GM20431 (cell line): ENCODE results near the gene CLTRN.
"Not testable (repeated sequence)": the region's sequence is repeated elsewhere in the genome, so short reads cannot be mapped to it uniquely, and the experiment has no call there.

Experiments used
- in situ Hi-C: fragments of 300-500 bp; cut with MseI, MboI; formaldehyde crosslinking; loops from one replicate; pipeline ENCODE4 v1.15.0; 2020; ENCODE audit warnings: low sequenced_read_pairs; ENCODE audit not compliant: unreplicated experiment

The CLTRN gene, protein sequence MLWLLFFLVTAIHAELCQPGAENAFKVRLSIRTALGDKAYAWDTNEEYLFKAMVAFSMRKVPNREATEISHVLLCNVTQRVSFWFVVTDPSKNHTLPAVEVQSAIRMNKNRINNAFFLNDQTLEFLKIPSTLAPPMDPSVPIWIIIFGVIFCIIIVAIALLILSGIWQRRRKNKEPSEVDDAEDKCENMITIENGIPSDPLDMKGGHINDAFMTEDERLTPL

DNA sequence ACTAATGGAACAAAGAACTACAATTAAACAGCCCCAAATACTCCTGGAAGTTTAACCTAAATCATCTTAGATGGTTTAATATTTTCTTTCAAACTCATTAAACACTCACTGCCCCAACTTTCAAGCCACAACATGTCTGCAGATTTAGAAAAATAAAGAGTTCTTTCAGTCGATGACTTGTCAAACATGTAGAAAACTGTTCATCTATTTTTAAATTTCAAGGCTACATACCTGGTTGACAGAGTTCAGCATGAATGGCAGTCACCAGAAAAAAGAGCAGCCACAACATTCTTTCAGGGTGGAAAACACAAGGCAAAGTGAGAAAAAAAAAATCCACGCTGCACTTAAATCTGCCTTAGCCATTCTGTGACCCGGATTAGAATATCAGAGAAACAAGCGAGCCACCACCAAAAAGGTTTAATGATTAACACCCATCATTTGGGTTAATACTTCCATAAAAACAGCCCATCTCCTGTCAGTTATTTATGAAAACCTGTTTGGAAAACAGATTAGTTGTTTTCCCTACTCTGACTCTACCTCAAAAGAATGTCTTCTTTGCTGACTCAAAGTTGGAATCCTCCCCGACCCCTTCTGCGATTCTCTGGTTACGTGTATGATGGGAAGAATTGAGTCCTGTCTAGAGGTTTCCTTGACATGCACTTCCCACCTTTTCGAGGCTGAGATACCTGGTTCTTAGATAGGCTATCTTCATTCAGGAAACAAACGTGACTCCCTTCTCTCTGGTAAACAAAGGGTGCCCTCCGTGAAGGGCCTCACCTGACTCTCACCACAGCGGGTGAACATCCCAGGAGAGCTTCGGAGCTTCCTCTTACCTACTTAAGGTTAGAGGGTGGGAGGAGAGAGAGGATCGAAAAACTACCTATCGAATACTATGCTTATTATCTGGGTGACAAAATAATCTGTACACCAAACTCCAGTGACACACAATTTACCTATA is at the start of gene CLTRN:
CLTRN (minus strand) TSS at position 319 of the 958 bp plus-strand sequence; CDS start at position 289, 30 bp downstream.
- in situ Hi-C loops, result no loop called here

DNA sequence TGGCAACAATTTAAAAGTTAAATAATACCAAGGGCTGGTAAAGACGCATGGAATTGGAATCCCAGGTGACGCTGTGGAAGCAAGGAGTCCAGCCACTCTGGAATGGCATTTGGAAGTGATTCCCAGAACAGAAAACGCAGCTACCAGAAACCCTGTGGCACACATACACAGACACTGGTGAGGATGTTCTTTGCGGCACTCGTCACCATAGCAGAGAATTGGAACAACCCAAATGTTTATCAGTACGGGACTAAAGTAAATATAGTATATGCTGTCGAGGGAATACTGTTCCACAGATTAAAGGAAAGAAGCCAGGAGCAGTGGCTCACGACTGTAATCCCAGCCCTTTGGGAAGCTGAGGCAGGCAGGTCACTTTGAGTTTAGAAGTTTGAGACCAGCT is 39.7 kb upstream of the CLTRN start:
- in situ Hi-C loops, result not testable (repeated sequence)

DNA sequence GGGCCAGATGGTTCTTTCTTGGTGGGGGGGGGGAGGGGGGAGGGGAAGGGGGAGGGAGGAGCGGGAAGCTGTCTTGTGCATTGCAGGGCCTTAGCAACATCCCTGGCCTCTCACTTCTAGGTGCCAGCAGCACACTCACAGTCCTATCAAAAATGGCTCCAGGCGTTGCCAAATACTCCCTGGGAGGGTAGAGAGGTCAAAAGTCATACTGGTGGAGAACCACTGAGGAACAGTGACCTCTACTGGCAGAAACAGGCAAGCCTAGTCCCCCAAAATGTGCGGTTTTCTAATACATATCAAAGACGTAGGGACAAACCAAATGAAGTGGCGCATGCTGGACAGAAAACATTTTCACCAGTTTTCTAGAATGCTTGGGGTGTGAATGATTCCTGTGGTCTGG is 39.2 kb upstream of the CLTRN start:
- in situ Hi-C loops, result not testable (repeated sequence)

DNA sequence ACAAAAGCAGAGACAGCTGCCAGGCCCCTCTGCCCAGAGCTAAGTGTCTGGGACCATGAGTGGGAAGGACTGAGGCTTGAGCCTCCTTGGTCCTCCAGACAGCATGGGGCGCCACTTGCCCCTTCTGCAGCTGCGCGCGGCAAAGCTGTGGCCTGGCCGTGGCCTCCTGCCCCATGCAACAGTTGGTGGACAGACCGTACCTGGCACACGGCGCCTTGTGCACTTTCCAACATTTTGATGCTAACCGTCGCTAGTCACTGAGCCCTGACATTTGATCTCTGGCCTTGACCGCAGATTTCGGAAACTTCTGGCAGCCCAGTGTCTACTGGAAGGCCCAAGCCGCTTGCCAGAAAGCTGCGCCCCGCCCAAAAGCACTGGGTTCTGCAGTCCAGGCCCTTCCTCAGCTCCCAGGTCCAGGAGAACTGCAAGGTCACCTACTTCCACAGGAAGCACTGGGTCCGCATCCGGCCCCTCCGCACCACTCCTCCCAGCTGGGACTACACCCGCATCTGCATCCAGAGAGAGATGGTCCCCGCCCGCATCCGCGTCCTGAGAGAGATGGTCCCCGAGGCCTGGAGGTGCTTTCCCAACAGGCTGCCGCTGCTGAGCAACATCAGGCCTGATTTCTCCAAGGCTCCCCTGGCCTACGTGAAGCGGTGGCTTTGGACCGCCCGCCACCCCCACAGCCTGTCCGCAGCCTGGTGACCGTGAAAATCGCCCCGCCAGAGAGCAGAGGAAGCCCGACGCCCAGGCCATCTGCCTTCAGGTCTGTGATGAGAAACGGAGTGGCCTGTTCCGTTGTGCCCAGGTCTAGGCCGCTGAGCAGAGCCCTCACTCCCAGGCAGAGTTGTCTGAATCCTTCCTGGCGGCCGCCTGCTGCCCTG is 38.1 kb upstream of the CLTRN start:
- in situ Hi-C loops, result no loop called here

DNA sequence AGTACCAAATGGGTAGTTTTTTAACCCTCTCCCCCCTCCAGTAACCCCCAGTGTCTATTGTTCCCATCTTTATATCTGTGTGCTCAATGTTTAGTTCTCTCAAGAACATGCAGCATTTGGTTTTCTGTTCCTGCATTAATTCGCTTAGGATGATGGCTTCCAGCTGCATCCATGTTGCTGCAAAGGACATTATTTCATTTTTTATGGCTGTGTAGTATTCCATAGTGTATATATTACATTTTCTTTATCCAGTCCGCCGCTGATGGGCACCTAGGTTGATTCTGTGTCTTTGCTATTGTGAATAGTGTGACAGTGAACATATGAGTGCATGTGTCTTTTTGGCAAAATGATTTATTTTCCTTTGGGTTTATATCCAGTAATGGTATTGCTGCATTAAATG is 31.9 kb upstream of the CLTRN start:
- in situ Hi-C loops, result no loop called here

DNA sequence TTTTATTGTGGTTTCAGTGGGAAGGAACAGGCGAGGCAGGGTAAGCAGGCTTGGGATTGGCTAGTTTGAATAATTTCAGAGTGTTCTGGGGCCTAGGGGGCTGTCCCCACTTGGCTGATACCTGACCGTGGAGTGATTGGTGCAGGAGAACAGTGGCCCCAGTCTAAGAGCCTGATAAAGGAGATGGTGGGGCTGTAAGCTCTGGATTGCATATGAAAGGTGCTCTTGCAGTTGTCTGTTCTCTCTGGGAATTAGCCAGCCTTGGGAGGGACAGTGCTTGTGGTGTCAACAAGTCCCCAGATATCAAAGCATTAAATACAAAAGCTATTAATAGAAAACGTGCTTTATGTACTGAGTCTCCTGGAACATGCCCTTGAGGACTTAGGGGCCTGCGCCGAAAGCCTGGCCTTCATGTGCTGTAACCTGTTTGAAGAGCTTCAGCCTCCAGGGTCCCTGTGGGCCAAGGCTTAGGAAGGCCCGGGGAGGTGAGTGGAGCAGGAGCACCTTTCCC is 30.4 kb upstream of the CLTRN start:
- in situ Hi-C loops, result no loop called here

DNA sequence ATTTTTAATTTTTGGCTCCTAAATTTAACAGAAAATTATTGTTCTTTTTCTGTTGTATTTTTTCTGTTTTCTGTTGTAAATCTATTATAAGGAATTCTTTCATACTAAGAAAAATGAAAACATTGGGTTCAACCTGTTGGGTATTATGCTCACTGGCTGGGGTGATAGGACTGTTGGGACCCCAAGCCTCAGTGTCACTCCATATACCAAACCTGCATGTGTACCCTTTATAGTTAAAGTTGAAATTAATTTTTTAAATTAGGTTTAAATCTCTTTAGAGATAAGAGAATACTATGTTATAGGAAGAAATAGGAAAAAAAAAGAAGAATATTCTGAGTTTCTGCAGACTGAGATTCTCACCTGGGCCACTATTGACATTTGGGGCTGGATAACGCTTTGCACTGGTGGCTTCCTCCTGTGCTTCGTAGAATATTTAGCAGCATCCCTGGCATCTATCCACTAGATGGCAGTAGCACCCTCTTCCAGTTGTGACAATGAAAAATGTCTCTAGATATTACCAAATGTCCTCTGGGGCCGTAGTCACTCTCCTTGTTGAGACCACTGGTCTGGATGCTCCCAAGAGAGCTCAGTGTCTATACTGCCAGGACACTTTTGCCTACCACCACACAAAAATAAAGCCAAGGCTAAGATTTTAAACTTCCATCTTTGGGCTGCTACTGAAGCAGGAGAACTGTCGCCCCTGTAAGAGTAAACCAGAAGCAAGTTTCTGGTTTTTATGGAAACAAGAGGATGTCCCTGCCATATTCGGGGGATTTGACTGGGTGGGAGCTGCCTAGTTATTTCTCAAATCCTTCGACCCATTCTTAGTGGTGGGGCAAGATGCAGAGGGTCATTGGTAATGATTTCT is 22.4 kb upstream of the CLTRN start:
- in situ Hi-C loops, result no loop called here

DNA sequence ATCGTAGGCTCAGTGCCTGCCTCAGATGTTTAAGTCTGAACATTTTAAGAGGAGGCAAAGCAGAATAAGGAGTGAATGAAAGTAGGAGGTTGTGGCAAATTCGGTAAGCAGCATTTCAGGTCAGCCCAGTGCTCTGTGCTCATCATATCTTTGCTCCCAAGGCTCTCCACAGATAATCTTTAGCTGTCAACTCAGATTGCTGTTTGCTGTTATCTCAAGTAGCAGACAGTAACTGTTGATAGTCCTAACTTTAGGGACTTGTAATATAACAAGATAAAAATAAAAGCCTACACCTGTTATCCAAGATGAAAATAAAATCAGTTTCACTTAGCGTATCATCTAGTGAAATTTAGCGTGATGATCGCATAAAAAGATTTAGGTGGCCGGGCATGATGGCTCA is 18.6 kb upstream of the CLTRN start:
- in situ Hi-C loops, result no loop called here

DNA sequence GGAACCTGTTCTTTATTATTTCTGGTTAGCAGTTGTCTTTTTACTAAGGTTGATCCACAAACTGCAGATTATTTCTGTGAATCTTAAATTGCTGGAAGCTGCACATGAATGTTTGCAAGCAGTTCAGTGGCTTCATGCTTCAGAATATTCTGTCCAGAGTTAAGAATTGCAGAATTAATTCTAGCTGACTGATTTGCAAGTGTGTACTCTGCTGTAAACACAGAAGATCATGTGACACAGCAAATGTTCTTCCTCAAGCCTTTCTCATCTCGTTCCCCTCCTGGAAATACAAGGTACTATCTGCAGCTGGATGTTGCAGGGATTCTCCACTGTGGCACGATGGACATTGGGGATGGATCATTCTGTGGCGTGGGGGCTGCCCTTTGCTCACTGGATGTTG is 16.8 kb upstream of the CLTRN start:
- in situ Hi-C loops, result no loop called here

DNA sequence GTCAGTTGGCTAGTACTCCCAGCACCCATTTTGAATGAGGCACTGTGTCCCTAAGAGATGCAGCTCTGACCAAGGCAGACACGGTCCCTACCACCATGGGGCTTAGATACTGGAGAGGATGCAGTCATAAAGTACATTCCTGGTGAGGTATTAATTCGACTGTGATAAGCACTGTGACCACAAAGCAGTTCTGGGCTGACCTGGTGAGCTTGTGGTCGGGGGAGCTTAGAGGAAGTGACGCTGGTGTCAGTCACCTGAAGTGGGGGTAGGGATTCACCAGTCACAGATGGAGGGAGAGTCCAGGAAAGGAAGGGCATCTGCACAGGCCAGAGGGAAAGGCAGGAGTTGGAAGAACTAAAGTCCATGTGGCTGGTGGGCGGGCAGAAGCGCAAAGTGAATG is 15.8 kb upstream of the CLTRN start:
- in situ Hi-C loops, result no loop called here

DNA sequence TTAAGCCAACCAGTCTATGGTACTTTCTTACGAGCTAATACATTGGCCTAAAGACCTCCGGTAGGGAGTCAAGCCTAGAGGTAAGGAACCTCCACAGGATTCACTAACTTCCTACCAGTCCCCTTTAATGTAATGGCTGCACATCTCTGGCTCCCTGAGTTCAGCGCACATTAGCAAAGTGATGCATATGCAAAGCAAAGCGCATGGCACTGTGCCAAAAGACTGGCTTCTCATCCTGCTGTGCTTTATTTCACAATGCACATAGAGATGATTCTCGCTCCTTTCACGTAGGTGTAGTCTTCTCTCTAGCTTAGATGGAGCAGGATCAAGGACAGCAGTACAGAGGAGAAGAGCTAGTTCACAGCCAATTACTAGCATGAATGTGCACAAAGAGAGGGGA is 14.6 kb upstream of the CLTRN start:
- in situ Hi-C loops, result no loop called here

DNA sequence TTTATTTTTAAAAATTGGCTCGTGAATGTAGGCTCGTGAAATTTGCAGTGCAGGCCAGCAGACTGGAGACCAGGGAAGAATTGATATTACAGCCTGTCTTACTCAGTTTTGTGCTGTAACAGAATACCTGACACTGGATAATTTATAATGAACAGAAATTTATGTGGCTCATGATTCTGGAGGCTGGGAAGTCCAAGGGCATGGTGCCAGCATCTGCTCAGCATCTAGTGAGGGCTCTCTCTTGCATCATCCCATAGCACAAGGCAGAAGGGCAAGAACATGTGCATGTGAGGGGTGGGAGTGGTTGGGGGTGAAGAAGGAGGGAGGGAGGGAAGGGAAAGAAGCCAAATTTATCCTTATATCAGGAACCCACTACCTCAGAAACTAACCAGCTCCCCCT is 13.7 kb upstream of the CLTRN start:
- in situ Hi-C loops, result no loop called here

DNA sequence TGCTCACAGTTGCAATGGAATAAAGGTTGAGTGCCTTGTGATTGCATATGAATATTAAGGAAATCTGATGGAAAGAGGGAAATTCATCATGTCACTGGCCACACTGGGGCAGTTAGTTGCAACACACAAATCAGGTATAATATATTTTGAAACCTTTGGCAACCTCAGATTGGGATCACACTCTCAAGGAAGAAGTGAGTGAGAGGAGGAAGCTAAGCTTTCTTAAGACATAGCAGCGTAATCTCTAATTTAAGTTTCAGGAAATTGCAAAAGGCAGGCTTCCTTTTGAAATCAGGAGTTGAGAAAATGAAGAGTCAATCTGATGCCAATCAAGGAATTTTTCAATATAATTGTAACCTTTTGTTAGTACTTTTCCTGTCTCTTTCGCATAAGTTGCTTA is 12.3 kb upstream of the CLTRN start:
- in situ Hi-C loops, result no loop called here

DNA sequence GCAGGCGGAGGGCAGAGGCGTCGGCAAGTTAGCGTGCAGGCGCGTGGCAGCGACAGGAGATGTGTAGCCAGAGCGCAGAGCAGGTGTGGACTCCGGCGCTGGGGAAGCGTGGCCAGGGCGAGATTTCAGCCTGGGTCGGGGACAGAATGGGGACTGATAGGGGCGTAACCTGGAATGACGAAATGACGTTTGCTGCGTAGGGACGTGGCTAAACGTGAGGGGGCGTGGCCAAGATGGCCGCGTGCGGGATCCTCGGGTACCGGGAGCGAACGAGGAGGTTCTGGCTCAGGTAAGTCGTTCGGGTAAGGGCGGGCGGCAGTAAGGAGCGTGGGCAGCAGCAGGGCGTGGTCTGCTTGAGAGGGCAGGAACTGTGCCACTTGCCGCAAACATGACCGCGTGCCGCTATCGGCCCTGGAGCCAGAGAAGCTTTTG is 10.9 kb upstream of the CLTRN start:
- in situ Hi-C loops, result no loop called here

DNA sequence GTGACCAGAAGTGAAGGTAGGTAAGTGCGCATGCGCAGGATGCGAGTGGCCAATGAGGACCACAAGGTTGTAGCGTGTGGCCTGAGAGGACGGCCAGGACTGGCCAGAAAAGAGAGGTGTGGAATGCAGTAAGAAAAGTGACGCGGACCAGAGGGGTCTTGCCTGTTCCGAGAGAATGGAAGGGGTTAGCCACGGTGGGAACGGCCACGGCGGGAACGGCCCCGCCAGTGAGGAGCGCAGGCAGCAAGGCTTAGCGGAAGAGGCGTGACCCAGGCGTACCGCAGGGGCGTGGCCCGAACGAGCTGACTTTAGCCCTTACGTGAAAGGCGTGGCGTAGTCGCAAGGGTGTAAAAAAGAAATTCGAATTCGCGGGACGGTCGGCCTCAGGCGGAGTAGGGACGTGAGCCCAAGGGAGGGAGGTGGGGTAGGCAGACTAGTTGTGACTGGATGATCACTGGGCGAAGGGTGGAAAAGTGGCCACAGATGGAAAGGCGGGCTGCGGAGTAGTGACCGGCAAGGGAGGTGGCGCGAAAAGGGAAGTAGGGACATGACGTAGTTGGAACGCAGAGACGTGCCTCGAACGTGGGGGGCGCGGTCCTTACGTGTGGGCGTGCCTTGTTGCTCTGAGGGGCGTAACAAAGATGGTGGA is 10.4 kb upstream of the CLTRN start:
- in situ Hi-C loops, result no loop called here

DNA sequence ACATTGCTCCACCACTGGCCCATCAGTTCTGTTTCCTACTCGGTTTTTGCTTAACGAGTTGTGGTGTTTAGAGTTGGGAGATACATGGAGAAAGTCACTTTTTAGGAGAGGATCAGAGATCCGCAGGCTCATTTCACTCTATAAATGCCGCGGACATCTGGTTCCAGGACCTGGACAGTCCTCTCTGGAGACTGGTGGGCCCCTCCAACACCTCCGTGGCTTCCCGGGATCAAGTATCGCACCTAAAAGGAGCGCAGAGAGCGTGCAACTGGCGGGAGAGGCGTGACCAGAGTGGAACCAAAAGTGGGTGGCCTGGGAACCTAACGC is 9.9 kb upstream of the CLTRN start:
- in situ Hi-C loops, result no loop called here

DNA sequence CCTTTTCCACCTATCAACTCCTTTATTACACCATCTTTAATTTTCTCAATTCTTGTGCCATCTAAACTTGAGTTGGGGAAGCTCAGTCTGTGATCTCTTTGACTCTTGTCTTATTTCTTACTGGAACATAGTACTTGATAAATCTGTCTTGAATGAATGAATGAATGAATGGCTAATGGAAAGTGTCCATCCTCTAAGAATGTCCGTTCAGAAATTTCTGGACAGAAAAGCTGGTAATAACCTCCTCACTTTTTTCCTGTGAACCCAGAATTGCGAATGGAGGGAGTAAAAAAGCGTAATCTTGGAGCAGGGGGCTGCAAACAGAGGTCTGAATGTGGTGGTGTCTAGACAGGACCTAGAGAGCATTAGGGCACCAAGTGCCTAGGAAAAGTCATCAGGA is 9.4 kb upstream of the CLTRN start:
- in situ Hi-C loops, result no loop called here

DNA sequence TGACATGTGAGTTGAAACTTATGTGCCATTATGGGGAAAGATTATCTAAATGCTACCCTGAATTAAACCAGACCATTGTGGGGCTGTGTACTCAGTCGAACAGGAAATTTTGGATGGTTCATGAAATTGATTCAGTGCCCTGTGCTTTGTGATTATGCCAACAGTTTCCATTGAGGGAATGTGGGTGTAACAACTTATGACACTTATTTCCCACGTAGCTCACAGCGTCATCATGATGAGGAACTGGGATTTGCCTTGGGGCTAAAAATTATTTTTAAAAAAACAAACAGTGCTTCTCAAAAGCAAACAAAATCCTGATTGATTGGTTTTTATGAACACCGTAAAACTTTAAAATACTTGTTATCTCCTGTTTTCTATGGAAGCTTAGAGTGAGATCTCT is 8.3 kb upstream of the CLTRN start:
- in situ Hi-C loops, result no loop called here

DNA sequence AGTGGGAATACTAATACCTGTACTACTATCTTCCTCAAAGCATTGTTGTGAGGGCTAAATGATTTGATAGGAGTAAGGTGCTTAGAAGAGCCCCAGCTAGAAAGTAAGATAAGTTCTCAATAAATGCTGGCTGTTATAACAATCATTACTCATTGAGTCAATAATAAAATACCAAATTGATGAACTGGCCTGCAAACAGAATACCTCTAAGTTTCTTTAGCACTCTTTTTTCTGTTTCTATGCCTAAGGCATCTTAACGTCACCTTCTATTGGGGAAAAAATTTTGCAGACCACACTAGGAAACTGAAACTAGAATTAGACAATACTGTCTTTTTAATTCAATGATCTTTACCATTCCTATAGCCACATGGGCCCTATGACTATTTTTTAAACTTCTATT is 1.2 kb downstream of the CLTRN start:
- in situ Hi-C loops, result no loop called here
